NCI-H2196 (cell line): ENCODE results near the gene ARHGAP21.

Source experiments
- DNase-seq: peaks from one replicate; lab custom pipeline; 2025; ENCODE audit not compliant: unreplicated experiment; lab: John Stamatoyannopoulos, UW

The ARHGAP21 gene

DNA sequence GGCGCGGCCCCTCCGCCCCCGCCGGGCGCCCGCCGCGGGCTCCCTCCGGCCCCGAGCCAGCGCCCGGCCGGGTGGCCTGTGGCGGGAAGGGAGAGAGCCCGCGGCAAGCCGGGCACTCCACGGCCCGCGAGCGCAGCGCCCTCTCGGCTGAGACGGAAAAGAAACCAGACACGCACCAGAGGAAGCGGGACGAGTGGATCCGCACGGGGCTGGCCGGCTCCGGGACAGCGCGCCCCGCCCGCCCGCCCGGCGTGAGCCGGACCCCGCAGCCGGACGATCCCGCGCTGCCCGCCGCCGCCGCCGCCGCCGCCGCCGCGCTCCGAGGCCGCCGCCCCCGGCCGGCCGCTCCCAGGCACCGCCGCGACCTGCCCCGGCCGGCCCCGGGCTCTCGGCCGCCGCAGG lies 300 bp downstream of the ARHGAP21 start:
- no peak for DNase-seq

DNA sequence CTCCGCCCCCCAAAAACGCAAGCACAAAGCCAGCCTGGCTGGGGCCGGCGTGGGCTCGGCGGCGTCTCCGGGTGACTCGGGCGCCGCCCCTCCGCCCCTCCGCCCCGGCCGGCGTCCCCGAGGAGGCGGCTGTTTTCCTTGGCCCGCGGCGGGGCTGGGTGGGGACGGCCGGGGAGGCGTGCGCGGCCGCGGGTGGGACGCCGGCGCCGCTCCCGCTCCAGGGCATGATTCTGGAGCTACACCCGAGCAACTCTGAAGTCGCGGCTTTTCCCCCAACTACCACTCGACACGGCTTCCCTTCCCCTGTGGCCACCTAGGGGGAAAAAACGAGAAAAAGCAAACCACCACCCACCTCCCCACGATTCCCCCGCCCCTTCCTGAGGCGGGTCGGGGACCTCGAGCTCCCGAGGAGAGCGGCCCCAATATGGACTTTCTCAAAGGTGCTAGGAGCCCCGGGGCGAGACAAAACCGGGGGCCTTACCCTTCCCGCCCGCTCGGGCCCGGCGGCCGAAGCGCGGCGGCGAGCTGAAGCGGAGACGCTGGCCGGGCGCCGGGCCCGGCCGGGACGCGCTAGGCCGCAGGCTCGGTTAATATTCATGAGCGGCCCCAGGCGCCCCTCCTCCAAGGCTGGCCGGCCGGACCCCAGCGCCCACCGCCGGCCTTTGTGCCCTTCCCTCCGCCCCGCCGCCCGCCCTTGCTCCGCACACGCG lies 856 bp downstream of the ARHGAP21 start:
- DNase-seq = no peak

DNA sequence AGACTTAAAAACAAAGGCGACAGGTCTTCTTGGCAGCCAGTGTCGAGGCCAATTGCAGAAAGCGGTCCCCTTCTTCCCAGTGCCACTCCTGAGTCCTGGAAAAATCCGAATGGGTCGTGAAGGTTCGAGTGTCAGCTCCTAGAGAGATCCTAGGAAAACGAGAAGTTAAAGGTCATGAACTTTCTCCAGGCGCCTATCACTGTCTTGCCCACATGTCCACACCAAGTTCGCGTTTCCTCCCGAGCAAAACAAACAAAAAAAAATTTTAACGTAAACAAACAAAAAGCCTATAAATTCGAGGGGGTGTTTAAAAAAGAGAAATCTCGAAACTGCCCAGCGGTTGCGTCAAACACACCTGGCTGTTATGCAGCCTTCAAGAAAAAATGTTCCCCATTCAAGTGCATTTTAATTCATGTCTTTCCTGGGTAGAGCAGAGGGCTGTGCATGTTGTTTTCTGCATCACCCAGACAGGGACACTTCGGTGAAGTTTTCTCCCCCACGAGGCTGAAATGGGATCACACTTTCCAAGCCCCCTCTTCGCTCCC lies 1.5 kb downstream of the ARHGAP21 start:
- no peak for DNase-seq

- DNase-seq = no peak
These were observed 2.2 kb downstream of the ARHGAP21 start for GRCh38 chr10:24721229-24722106.

DNA sequence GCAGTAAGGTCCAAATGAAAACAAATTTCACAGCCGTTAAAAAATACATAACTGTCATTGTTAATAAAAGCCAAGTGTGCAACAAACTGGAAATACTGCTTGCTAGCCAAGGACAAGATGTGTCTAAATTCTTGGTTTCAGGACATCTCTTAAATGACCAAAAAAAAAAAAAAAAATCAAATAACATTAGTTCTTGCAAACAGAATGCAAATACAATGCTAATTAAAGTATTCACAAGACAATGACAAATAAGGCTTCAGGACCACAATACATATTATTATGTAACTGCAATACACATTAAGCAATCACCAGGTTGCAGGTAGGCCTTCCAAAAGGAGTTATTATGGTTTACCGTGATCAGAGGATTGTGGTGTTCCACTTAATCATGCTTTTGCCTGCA lies 3.6 kb downstream of the ARHGAP21 start:
- no peak for DNase-seq

GRCh38 chr10:24718031-24718855 lies 5.4 kb downstream of the ARHGAP21 start:
- no peak for DNase-seq

DNA sequence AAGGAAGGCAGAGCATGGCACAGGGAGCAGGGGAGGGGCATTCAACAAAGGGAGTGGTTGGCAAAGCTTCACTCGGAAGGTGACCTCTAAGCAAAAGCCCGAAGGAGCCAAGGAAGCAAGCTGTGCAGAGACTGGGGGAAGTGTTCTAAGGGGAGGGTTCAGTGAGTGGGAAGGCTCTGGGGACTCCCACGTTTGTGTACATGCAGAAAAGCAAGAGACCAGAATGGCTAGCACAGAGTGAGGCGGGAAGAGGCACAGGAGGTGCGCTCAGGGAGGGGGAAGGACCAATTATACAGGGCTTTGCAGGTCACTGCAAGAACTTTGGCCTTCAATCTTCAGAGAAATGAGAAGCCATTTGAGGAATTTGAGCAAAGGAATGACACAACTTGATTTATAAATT lies 7.4 kb downstream of the ARHGAP21 start:
- no peak for DNase-seq

DNA sequence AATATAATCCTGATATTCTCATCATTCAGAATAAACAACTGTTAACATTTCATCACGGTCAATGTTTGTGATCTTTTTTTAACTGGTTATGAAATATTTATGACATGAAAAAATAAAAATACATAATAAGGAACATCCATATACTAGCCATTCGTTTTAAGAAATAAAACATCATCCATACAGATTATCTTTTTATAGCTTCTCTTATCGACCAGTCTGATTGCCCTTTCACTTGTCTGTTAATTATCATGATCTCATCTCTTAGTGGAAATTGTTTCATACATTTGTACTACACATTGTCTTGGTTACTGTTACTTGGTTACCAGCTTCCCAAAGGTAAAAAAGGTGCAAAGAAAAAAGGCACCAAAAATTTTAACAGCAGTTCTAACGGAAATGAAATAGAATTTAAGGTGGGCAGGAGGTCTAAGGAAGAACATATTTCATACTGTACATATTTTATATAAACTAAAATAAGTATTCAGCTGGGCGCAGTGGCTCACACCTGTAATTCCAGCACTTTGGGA lies 8.4 kb downstream of the ARHGAP21 start:
- no peak for DNase-seq

- no peak for DNase-seq
These were observed 10.6 kb downstream of the ARHGAP21 start for GRCh38 chr10:24713086-24713485.

DNA sequence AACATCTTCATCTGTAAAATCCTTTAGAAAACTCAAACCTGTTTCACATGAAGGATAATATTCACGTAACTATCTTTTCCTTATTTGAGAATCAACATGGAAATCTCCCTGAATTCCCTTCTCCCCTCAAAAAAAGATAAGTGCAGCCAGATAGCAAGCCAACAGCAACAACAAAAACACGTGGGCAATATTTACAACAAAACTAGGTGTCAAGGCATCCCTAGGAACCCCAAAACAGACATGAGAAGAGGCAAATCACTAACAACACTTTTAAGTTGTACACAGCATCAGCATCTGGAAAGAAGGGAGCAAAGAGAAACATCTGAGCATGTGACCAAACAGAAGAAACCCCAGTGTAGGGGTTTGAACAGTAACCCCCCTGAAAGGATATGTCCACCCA lies 12.2 kb downstream of the ARHGAP21 start:
- no peak for DNase-seq

DNA sequence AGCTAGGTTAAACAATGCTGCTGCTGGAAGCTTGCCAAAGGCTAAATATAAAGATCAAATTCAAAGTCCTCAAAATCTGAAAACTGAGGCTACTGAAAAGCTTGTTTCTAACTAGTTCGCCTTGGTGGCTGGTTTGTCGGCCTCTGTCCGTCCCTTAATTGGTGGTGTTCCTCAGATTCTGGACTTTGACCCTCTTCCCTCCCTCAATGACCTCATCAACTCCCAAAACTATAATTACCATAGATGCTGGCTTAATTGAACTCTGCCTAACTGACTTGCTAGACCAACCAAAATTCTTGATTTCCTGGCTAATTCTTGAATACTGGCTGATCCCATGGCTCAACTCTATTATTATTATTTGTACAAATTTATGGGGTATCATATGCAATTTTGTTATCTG lies 15.6 kb downstream of the ARHGAP21 start:
- no peak for DNase-seq

GRCh38 chr10:24707445-24707844 lies 16.2 kb downstream of the ARHGAP21 start:
- DNase-seq = no peak

DNA sequence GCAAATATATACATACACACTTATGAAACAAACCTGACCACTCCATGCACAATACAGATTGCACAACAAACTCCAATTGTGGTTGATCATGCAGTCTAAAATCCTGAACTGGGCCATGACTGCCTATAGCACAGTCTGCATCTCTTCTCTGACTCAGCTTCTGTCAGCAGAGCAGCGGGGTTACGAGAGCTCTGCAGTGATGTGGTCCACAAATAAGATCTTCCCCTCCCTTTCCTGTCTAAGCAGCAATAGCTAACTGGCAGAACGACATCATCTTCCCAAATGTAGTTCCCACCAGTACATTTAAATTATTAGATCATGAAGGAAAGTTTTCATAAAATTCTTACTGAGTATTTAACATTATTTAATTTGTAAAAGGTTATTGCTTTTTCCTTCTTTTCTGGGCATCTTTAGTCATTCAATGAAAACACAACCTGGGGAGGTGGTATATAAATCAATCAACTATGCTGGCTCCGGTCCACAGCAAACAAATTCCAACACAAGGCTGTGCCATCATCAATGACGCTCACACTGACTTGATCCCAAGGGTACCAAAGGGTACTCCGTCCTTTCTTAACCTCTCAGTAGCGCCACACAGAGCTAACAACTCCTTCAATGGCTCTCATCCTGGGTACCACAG lies 17.1 kb downstream of the ARHGAP21 start:
- DNase-seq = no peak

GRCh38 chr10:24703700-24704099 lies 20.0 kb downstream of the ARHGAP21 start:
- no peak for DNase-seq

GRCh38 chr10:24701447-24701846 lies 22.2 kb downstream of the ARHGAP21 start:
- DNase-seq = no peak

- no peak for DNase-seq
These were observed 22.7 kb downstream of the ARHGAP21 start for GRCh38 chr10:24700948-24701347.

DNA sequence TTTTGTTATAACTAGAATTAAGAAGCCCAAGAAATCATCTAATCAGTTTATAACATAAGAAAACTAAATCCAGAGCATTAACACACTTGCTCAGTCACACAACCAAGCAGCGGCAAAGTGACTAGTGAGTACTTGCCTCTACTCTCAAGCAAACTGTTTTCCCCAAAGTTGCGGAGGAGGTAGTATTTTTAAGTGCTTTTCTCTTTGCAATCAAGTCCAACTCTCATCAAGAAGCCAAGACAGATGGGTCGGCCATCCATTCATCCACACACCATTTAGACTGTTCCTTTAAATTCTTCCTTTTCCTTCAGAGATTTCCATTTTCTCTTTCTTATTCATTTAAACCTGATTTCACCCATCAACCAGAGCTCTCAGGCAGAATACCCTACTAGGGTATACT lies 25.4 kb downstream of the ARHGAP21 start:
- no peak for DNase-seq

DNA sequence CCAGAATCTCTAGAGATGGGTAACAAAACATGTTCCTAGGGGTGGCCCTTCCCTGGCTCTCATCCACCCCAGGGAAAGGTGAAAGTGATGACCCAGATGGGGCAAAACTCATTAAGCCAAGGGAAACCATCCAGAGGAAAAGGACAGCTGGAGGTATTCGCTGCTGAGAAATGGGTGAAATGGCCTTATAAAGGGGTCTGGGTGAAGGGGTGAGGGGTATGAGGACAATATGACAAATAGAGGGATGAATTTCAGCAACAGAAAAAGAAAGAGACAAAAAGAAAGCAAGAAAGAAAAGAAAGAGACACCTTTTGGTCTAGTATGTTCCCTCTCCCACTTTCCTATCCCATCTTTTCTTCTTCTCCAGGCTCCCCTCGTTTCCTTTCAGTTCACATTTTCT lies 26.6 kb downstream of the ARHGAP21 start:
- DNase-seq = no peak

DNA sequence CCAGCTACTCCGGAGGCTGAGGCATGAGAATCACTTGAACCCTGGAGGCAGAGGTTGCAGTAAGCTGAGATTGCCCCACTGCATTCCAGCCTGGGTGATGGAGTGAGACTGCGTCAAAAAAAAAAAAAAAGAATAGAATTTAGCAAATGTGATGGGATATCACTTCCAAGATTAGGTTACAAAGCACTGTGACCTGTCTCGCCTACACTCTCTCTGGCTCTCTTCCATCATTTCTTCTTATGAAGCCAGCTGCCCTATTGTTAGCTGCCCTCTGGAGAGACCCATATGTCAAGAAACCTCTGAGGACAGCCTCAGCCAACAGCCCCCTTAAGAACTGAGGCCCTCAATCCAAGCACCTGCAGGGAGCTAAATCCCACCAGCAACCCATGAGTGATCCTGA lies 28.2 kb downstream of the ARHGAP21 start:
- DNase-seq = no peak

DNA sequence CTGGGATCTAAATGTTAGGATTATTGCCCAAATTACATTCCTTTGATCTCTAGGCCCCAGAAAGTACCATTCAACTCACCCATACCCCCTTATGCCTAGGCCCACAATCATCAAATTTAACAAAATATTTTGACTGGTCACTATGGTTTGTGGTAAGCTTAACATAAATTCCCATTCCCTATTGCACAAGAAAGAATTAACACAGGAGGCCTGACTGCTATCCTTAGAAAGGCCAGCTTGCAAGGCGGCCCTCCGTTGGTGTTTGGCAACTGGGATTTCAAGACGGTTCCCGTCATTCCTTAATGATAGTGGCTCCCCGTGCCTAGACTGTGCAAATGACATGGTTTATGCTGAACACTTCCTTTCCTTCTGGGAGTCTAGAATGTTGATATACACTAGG lies 29.6 kb downstream of the ARHGAP21 start:
- DNase-seq = no peak
